ENCODE results near the gene CPNE5. TPM values are rescaled to one million over a fixed set of nuclear protein-coding genes. Genes with fewer than 3 reads are reported as not detected.
A peak's percentile ranks its signal among the peaks of the same experiment; 100 is the strongest.

The CPNE5 gene
- total and polyA plus RNA-seq, 9 of the 15 experiments (the other 6 are each of a cell fraction or from before 2014, with no cell fraction given), result 0.14 to 1.0 (median 0.46) TPM; not detected in 2

- TF ChIP-seq ELF2 (CRISPR knock-in tag; IDR thresholded peaks at IDR 0.05) (peak; percentile 41; the same call in 1 of the 2 replicates), SOX6 (IDR thresholded peaks at IDR 0.05) (peak; percentile 60), CGGBP1 (CRISPR knock-in tag; IDR thresholded peaks at IDR 0.05) (no peak), TAF15 (IDR thresholded peaks at IDR 0.05; ENCODE audit: low read depth, low read length) (no peak), SIRT6 (IDR thresholded peaks at IDR 0.05; ENCODE audit: low read depth, low read length) (no peak), PRDM10 (IDR thresholded peaks at IDR 0.05; ENCODE audit: partially characterized antibody) (no peak), OTX1 (CRISPR knock-in tag; IDR thresholded peaks at IDR 0.05) (0 out of 2 replicates have a peak, but pooled peaks have one; percentile 25), SMAD2 (IDR thresholded peaks at IDR 0.05; ENCODE audit: low read depth, low read length) (no peak), RFX5 (IDR thresholded peaks at IDR 0.05; ENCODE audit: low read depth, low read length) (no peak), GATAD2B (IDR thresholded peaks at IDR 0.05; ENCODE audit: borderline replicate concordance) (no peak), DMBX1 (CRISPR knock-in tag; IDR thresholded peaks at IDR 0.05; ENCODE audit: borderline replicate concordance) (no peak), MAFG (tag; conservative IDR thresholded peaks at IDR 0.05) (no peak), ZBTB2 (IDR thresholded peaks at IDR 0.05) (no peak), SMARCA4 (IDR thresholded peaks at IDR 0.05) (peak; percentile 14; the same call in 1 of the 2 replicates), DACH1 (IDR thresholded peaks at IDR 0.05; ENCODE audit: partially characterized antibody) (peak; percentile 39), ZNF3 (CRISPR knock-in tag; IDR thresholded peaks at IDR 0.05) (no peak), ZNF639 (CRISPR knock-in tag; conservative IDR thresholded peaks at IDR 0.05 in 1 of 2, IDR thresholded peaks at IDR 0.05 in 1 of 2) (peak in 1 of 2 experiments; percentile 25; a peak in 1 of 4 replicates), DEAF1 (CRISPR knock-in tag; IDR thresholded peaks at IDR 0.05) (no peak), FOXK2 (conservative IDR thresholded peaks at IDR 0.05 in 1 of 2, IDR thresholded peaks at IDR 0.05 in 1 of 2; ENCODE audit: low read depth in 2 of 2) (peak; percentile 77 to 78; a peak in 3 of 4 replicates), POLR2H (tag; IDR thresholded peaks at IDR 0.05; ENCODE audit: low read depth) (no peak), BRCA1 (IDR thresholded peaks at IDR 0.05) (no peak), BRCA1 (CRISPR knock-in tag; IDR thresholded peaks at IDR 0.05) (no peak)
Measured at GRCh38 chr6:36825452-36825851, 13.8 kb downstream of the CPNE5 start (continued).
